SK-N-SH (cell line): ENCODE data around the gene HS3ST3A1.

Experiments used
- CHD2 ChIP-seq: fragments of 150-350 bp; IDR thresholded peaks from 2 replicates; pipeline ENCODE4 v1.6.1; 2018; ENCODE audit warnings: low read length; ENCODE audit not compliant: partially characterized antibody
- CTCF ChIP-seq: fragments of 200-600 bp; sonication (generic); IDR thresholded peaks from 2 replicates; pipeline ENCODE4 v1.6.1; 2017; ENCODE audit warnings: antibody characterized with exemption, mild to moderate bottlenecking, moderate library complexity
- EP300 ChIP-seq, 2 experiments: IDR thresholded peaks; 2 replicates each; pipeline versions ENCODE4 v1.4.0 to v1.6.1; 2012; ENCODE audit warnings: borderline replicate concordance in 1 of 2, low read depth in 1 of 2, low read length in 1 of 2
- EZH2phosphoT487 ChIP-seq: fragments of 200-600 bp; sonication (generic); IDR thresholded peaks from 2 replicates; pipeline ENCODE4 v1.6.1; 2017; ENCODE audit warnings: low read depth, mixed run types, mild to moderate bottlenecking, antibody characterized with exemption, moderate library complexity, borderline replicate concordance
- FOXM1 ChIP-seq: IDR thresholded peaks from 2 replicates; pipeline ENCODE4 v1.4.0; 2012; ENCODE audit warnings: low read depth, mild to moderate bottlenecking
- GABPA ChIP-seq: IDR thresholded peaks from 2 replicates; pipeline ENCODE4 v1.4.0; 2012; ENCODE audit warnings: low read depth, mild to moderate bottlenecking
- NFIC ChIP-seq: IDR thresholded peaks from 2 replicates; pipeline ENCODE4 v1.4.0; 2012; ENCODE audit warnings: borderline replicate concordance
- POLR2AphosphoS5 ChIP-seq: IDR thresholded peaks from 2 replicates; pipeline ENCODE4 v1.6.1; 2012; ENCODE audit warnings: low read depth, low read length
- RAD21 ChIP-seq: IDR thresholded peaks from 2 replicates; pipeline ENCODE4 v1.6.1; 2012; ENCODE audit warnings: mild to moderate bottlenecking, low read length
- REST ChIP-seq: IDR thresholded peaks from 2 replicates; pipeline ENCODE4 v1.6.1; 2012; ENCODE audit warnings: mild to moderate bottlenecking, low read depth, low read length, moderate library complexity
- SIN3A ChIP-seq: IDR thresholded peaks from 2 replicates; pipeline ENCODE4 v1.6.1; 2012; ENCODE audit warnings: low read depth, mild to moderate bottlenecking, low read length, moderate library complexity, borderline replicate concordance
- SMC3 ChIP-seq: IDR thresholded peaks from 2 replicates; pipeline ENCODE4 v1.6.1; 2012; ENCODE audit warnings: low read depth, low read length, improper control_type of control experiment
- TEAD4 ChIP-seq: IDR thresholded peaks from 2 replicates; pipeline ENCODE4 v1.4.0; 2012; ENCODE audit warnings: mild to moderate bottlenecking, borderline replicate concordance; ENCODE audit not compliant: insufficient read depth
- YY1 ChIP-seq: IDR thresholded peaks from 2 replicates; pipeline ENCODE4 v1.4.0; 2012; ENCODE audit warnings: low read depth, mild to moderate bottlenecking

- TF ChIP-seq GABPA (no peak), CTCF (no peak), SIN3A (no peak), CHD2 (no peak), POLR2AphosphoS5 (no peak), EZH2phosphoT487 (no peak), RAD21 (no peak), TEAD4 (no peak), YY1 (no peak), REST (no peak), FOXM1 (no peak), SMC3 (no peak), NFIC (no peak), EP300 (IDR thresholded peaks at IDR 0.05; ENCODE audit: borderline replicate concordance in 1 of 2, low read depth in 1 of 2, low read length in 1 of 2) (no peak)
Observed at GRCh38 chr17:13575466-13575865, 26.3 kb downstream of the HS3ST3A1 start.
